CD4-positive, alpha-beta T cell (primary cell): ENCODE measurements around the gene GPR6. TPM values are rescaled to one million over a fixed set of nuclear protein-coding genes. Genes with fewer than 3 reads are reported as not detected.

Source experiments
- ATAC-seq: fragments of 200-7000 bp; cut with Tn5 transposase; one replicate; pipeline ENCODE4 v1.10.0; 2022; ENCODE audit warnings: mild to moderate bottlenecking; ENCODE audit not compliant: poor library complexity
- CTCF ChIA-PET: fragments of 350-600 bp; sonication (Branson Sonifier 250); formaldehyde crosslinking; loops from one replicate; lab custom pipeline; 2021; ENCODE audit warnings: antibody characterized with exemption, inconsistent platforms; lab: Charles Lee
- POLR2A ChIA-PET: fragments of 350-600 bp; sonication (Branson Sonifier 250); formaldehyde crosslinking; loops from one replicate; lab custom pipeline; 2021; ENCODE audit warnings: antibody characterized with exemption, inconsistent platforms; lab: Charles Lee
- DNase-seq, 14 experiments: peaks; one replicate each; pipeline ENCODE4 v3.0.0-alpha.2; 2013 to 2020; ENCODE audit warnings: mixed read lengths in 2 of 14
- H3K27ac ChIP-seq, 2 donors: one replicate each; pipeline versions ENCODE4 v1.5.1 to v1.7.0; 2013; ENCODE audit warnings: low read length in 2 of 2, low read depth in 1 of 2, mild to moderate bottlenecking in 1 of 2
- H3K27me3 ChIP-seq, 2 experiments: 1 replicate in 1 of 2; 2 replicates in 1 of 2; pipeline versions ENCODE4 v1.6.1 to v1.7.0; 2013; ENCODE audit warnings: low read length in 2 of 2, control low read depth in 1 of 2, mild to moderate bottlenecking in 1 of 2, moderate library complexity in 1 of 2; ENCODE audit not compliant: insufficient read depth in 2 of 2, control insufficient read depth in 1 of 2
- H3K36me3 ChIP-seq: one replicate; pipeline ENCODE4 v1.6.1; 2013; ENCODE audit warnings: low read length, control low read depth; ENCODE audit not compliant: insufficient read depth
- H3K4me1 ChIP-seq: one replicate; pipeline ENCODE4 v1.6.1; 2013; ENCODE audit warnings: low read length, control low read depth; ENCODE audit not compliant: insufficient read depth
- H3K4me3 ChIP-seq: one replicate; pipeline ENCODE4 v1.5.1; 2013; ENCODE audit warnings: mild to moderate bottlenecking, low read length, moderate library complexity
- H3K9me3 ChIP-seq, 2 experiments: 1 replicate in 1 of 2; 2 replicates in 1 of 2; pipeline versions ENCODE4 v1.6.1 to v1.7.0; 2013; ENCODE audit warnings: low read length in 2 of 2, mild to moderate bottlenecking in 2 of 2, control low read depth in 1 of 2, moderate library complexity in 1 of 2; ENCODE audit not compliant: control insufficient read depth in 1 of 2, insufficient read depth in 1 of 2
- H3K27ac Mint-ChIP-seq: one replicate; pipeline ENCODE4 v1.8.0; 2020; ENCODE audit warnings: mixed read lengths
- H3K27me3 Mint-ChIP-seq: one replicate; pipeline ENCODE4 v1.8.0; 2021; ENCODE audit warnings: mixed read lengths
- H3K36me3 Mint-ChIP-seq: one replicate; pipeline ENCODE4 v1.8.0; 2021; ENCODE audit warnings: low read depth, mixed read lengths
- H3K4me1 Mint-ChIP-seq: one replicate; pipeline ENCODE4 v1.8.0; 2021; ENCODE audit warnings: low read depth, mixed read lengths
- H3K4me3 Mint-ChIP-seq: one replicate; pipeline ENCODE4 v1.8.0; 2020; ENCODE audit warnings: mild to moderate bottlenecking, mixed read lengths
- H3K9me3 Mint-ChIP-seq: one replicate; pipeline ENCODE4 v1.8.0; 2020; ENCODE audit warnings: mixed read lengths
- CTCF ChIP-seq: fragments of 200-600 bp; IDR thresholded peaks from one replicate; pipeline ENCODE4 v1.8.0; 2022; ENCODE audit warnings: antibody characterized with exemption, mild to moderate bottlenecking
- intact Hi-C, 2 experiments: fragments of 100-400 bp; cut with DNase I in 1 of 2; cut with micrococcal nuclease in 1 of 2; formaldehyde crosslinking; loops; one replicate each; pipeline versions ENCODE4 v1.15.1 to v1.9.0; 2023 to 2025; cut with DNase I, micrococcal nuclease
- total RNA-seq, 174 experiments: library from RNA in 2 of 174; stranded (reverse) in 2 of 174; gene quantifications; one replicate each; pipeline ENCODE4 v1.2.3 and lab custom pipeline; 2021 to 2026

Gene GPR6
- total RNA-seq, 2 experiments from 2014 or later = not detected

DNA sequence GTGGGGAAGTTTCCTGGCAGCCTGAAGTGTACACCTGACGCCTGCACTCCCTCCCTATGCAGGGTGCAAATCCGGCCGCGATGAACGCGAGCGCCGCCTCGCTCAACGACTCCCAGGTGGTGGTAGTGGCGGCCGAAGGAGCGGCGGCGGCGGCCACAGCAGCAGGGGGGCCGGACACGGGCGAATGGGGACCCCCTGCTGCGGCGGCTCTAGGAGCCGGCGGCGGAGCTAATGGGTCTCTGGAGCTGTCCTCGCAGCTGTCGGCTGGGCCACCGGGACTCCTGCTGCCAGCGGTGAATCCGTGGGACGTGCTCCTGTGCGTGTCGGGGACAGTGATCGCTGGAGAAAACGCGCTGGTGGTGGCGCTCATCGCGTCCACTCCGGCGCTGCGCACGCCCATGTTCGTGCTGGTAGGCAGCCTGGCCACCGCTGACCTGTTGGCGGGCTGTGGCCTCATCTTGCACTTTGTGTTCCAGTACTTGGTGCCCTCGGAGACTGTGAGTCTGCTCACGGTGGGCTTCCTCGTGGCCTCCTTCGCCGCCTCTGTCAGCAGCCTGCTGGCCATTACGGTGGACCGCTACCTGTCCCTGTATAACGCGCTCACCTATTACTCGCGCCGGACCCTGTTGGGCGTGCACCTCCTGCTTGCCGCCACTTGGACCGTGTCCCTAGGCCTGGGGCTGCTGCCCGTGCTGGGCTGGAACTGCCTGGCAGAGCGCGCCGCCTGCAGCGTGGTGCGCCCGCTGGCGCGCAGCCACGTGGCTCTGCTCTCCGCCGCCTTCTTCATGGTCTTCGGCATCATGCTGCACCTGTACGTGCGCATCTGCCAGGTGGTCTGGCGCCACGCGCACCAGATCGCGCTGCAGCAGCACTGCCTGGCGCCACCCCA lies 1.2 kb downstream of the GPR6 start:
- Histone ChIP-seq H3K36me3 (no peaks in the 10 kb centered on the region), H3K27ac (no peak overlapping the region), H3K27me3 (peaks cover 32 to 35% of the 10 kb centered on the region in 2 experiments), H3K4me3 (no peak overlapping the region), H3K4me1 (no peaks in the 10 kb centered on the region), H3K9me3 (peaks cover 0 to 27% of the 10 kb centered on the region in 2 experiments)
- ATAC-seq (no peak), DNase-seq (no peak)
- Mint-ChIP-seq H3K27me3 (peaks cover 77% of the 10 kb centered on the region), H3K4me3 (no peak overlapping the region), H3K4me1 (no peaks in the 10 kb centered on the region), H3K9me3 (peaks cover 3% of the 10 kb centered on the region), H3K27ac (no peak overlapping the region), H3K36me3 (no peaks in the 10 kb centered on the region)
- no peak for TF ChIP-seq CTCF
- CTCF ChIA-PET = no interaction called here
- intact Hi-C loops = no loop called here
- POLR2A ChIA-PET = no interaction called here

DNA sequence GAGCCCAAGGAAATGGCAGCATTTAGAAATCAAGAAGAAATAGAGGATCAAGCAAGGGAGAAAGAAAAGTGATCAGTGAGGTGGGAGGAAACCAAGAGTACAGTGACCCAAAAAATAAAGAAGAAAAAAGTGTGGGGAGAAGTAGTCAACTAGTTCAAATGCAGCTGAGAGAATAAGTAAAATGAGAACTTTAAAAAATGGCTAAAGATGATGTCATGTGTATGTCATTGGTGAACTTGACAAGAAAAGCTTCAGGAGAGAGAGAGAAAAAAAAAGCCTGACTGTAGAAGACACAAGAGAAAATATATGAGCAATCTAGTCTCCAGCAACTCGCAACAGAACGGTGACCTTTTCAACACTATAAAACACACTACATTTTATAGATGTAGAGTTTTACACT lies 6.3 kb downstream of the GPR6 start:
- ChIA-PET CTCF (no interaction called here), POLR2A (no interaction called here)
- Mint-ChIP-seq H3K4me1 (no peaks in the 10 kb centered on the region), H3K4me3 (no peak overlapping the region), H3K27me3 (peaks cover 47% of the 10 kb centered on the region), H3K27ac (no peak overlapping the region), H3K9me3 (peaks cover 3% of the 10 kb centered on the region), H3K36me3 (no peaks in the 10 kb centered on the region)
- H3K4me1 ChIP-seq = no peaks in the 10 kb centered on the region
- DNase-seq (no peak), ATAC-seq (no peak)
- intact Hi-C loops = no loop called here
- no peak for TF ChIP-seq CTCF
- H3K27ac ChIP-seq = no peak overlapping the region
- no peak overlapping the region for H3K4me3 ChIP-seq
- peaks cover 0 to 7% of the 10 kb centered on the region in 2 experiments for H3K9me3 ChIP-seq
- H3K27me3 ChIP-seq = peaks cover 14% of the 10 kb centered on the region in 2 experiments
- H3K36me3 ChIP-seq = no peaks in the 10 kb centered on the region

DNA sequence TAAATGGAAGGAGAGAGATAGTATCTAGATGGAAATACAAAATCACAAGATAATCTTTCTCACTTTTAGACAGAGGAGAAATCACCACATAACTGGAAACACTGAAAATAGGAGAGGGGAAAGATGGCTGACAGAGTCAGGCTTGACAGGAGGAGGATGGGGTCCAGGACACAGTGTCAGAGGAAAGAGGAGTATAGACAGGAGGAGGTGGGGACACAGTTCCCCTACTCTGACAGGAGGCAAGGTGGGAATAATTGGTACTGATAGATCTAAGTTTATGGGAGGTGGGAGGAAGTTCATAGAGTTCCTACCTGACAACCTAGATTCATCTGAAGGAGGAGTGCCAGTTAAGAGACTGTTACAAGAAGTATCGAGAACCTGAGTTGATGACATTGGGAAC lies 9.1 kb downstream of the GPR6 start:
- no peak overlapping the region for H3K27ac ChIP-seq
- H3K4me1 ChIP-seq = no peaks in the 10 kb centered on the region
- peaks cover 0 to 8% of the 10 kb centered on the region in 2 experiments for H3K27me3 ChIP-seq
- H3K36me3 ChIP-seq = no peaks in the 10 kb centered on the region
- POLR2A ChIA-PET = no interaction called here
- CTCF ChIA-PET = no interaction called here
- DNase-seq = no peak
- no peak for TF ChIP-seq CTCF
- no peaks in the 10 kb centered on the region for H3K4me1 Mint-ChIP-seq
- no peak overlapping the region for H3K27ac Mint-ChIP-seq
- H3K9me3 Mint-ChIP-seq = no peaks in the 10 kb centered on the region
- no peak for ATAC-seq
- no peak overlapping the region for H3K4me3 Mint-ChIP-seq
- peaks cover 29% of the 10 kb centered on the region for H3K27me3 Mint-ChIP-seq
- H3K9me3 ChIP-seq = no peaks in the 10 kb centered on the region
- no peak overlapping the region for H3K4me3 ChIP-seq
- intact Hi-C loops = no loop called here
- H3K36me3 Mint-ChIP-seq = no peaks in the 10 kb centered on the region
